NK-92 (cell line): Measurements from ENCODE around the gene PROSER2.
"Not testable (repeated sequence)": the region's sequence is repeated elsewhere in the genome, so short reads cannot be mapped to it uniquely, and the experiment has no call there.

Experiments used
- DNase-seq: peaks from one replicate; lab custom pipeline; 2025; ENCODE audit not compliant: unreplicated experiment; lab: John Stamatoyannopoulos, UW

PROSER2 gene

DNA sequence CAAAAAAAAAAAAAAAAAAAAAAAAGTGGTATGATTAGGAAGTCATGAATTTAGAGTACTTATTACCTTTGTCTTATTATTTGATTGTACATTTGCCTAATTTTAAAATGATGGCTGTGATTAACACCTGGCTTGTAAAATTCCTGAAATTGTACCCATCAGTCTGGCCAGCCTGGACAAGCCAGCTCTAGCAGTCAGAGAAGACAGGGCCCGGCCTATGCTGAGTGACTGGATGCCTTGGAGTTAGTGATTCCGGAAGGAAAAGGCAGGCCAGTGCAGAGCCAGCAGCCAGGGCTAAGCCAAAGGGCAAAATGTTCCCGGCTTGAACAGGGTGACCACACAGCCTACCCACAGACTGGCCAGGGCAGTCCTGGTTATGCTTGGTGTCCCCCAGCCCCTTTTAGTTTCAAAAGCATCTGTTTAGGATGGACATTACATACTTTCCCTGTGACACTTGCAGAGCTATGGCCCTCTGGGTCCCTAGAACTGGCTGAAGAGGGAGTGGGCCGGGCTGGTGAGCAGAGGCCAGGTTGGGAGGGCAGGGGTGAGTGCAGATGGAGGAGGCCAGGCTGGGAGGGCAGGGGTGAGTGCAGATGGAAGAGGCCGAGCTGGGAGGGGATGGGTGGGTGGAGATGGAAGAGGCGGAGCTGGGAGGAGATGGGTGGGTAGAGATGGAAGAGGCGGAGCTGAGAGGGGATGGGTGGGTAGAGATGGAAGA is 61.7 kb downstream of the PROSER2 start:
- DNase-seq, result no peak

DNA sequence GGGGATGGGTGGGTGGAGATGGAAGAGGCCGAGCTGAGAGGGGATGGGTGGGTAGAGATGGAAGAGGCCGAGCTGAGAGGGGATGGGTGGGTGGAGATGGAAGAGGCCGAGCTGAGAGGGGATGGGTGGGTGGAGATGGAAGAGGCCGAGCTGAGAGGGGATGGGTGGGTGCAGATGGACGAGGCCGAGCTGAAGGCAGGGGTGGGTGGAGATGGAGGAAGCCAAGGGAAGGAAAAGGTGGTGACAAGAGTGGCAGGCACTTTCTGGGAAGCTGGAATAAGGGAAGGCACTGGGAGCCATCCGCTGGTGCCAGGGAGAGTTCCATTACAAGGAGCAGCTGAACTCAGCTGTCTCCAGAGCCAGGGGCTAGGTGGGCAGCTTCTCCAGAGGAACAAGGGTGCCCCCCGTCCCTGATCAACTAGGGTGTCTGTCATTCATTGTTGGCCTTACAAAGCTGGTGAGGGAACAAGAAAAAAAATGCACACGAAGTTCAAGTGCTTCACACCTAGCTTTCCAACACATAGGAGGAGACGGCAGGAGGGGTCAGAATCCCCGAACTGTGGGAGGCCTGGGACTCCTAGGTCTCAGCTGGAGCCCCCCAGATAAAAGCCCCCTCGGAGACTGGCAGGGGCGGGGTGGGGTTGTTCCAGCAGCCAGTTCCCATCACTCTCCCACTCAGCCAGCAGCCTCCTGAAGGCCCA is 62.4 kb downstream of the PROSER2 start:
- DNase-seq, result no peak

DNA sequence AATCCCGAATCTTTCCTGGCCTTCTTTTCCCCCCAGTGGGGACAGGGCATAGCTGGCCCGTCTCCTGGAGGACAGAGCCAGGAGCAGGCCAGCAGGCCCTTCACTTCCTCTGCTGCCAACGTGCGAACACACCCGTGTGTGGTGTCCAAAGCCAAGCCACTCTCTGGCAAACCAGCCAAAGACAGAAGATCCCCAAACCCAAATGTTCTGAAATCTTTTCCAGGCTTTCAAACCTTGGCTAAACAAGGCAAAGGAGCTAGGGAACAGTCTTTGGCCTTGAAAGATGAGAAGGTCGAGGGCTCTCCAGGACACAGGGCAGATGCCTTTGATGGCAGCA is 63.0 kb downstream of the PROSER2 start:
- no peak for DNase-seq

DNA sequence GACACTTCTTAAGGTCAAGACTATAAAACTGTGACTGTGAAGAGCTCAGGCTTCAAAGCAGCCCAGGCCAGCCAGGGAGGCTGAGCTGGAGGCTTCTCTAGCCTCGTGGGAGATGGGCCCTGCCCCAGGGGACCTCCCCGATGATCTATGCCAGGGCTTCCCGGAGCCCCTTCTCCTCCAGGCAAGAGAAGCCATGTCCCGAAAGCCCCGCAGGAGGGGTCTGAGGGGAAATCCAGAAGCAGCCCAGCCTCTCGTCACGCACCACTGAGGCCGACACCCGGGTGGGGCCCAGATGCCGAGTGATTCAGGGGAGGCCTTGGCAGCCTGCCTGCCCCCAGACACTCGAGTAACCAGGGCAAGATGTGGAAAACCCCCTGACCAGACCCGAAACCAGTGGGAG is 63.7 kb downstream of the PROSER2 start:
- DNase-seq, result no peak

DNA sequence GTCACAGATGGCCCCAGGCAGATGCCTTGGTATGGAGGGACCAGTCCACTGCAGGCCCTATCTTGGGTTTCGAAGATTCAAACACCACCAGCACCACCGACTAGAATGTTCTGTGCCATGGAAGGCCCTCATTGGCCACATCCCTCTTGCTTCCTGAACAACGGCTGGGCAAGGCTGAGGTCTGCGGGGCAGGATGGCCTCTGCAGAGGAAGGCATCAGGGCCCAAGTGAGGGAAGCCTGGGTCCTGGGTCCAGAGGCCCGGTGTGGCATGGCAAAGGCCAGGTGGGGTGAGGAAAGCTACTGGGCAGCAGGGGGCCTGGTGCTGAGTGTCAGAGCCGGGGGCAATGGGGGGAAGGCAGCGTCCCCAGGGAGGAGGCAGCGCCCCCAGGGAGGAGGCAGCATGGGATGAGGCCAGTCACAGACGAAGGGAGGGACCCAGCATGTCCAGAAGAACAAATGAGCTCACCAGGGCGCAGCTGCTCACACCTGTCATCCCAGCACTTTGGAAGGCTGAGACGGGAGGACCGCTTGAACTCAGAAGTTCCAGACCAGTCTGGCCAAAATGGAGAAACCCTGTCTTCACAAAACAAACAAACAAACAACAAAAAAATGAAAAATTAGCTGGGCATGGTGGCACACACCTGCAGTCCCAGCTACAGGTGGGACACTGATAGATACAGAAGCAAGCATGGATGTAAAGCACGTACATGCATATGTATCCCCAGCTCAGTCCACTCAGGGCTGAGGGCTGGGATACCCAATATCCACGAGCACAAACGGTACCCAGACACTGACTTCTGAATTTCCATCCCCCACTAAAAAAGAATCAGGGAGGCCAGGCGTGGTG is 64.4 kb downstream of the PROSER2 start:
- DNase-seq, result no peak

DNA sequence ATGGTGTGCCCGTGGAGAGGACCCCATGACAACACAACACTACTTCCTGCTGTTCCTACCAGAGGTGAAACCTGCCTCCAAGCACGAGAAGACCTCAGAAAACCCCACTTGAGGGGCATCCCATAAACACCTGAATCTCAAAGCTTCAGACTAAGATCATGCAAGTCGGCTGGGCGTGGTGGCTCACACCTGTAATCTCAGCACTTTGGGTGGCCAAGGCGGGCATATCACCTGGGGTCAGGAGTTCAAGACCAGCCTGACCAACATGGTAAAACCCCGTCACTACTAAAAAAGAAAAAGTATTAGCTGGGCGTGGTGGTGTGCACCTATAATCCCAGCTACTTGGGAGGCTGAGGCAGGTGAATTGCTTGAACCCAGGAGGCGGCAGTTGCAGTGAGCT is 66.1 kb downstream of the PROSER2 start:
- DNase-seq, result not testable (repeated sequence)

DNA sequence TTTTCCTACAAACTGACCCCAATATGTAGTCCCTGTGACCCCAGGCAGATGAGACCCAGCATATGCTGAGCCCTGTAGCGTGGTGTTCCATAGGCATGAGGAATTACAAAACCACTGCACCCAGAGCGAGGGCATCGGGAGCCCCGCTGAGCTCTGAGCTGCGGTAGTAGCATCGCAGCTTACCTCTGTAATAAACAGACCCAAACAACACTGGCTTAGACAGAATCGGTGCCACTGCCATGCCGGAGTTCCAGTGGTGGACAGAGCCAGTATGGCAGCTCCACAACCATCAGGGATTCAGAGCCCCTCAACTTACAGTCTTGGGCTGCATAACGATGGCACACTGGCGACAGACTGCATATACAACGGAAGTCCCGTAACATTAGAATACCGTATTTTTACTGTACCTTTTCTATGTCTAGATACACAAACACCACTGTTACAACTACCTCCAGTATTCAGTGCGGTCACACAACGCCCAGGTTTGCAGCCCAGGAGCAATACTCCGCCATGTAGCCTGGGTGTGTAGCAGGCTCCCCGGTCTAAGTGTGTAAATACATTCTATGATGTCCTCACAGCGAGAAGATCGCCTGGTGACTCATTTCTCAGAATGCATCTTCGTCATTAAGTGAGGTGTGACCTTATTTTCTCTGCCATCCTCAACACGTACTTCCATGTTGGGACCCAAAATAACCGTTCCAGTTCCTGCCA is 68.8 kb downstream of the PROSER2 start:
- no peak for DNase-seq

DNA sequence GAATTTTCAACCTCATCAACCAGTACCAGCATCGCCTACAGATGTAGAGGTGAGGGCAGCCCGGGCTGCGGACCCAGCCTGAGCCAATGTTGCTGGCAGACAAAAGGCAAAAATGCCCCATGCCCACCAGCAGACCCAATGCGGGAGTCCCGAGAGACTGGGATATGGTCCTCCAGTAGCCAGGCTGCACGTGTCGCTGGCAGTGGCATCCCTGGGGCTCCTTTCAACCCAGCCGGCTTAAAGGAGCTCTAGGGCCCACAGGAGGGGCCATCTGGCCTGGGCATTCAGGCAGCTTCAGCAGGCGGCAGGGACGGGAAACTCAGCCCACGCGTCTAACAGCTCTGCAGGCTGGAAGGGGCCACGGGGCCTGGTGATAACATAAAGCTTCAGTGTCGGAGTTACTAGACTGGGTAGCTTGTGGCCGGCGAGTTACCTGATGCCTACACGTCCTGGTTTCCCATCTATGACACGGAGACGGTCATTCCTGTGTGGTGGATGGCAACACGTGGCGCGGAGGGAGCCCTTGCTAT is 70.7 kb downstream of the PROSER2 start:
- DNase-seq, result no peak

DNA sequence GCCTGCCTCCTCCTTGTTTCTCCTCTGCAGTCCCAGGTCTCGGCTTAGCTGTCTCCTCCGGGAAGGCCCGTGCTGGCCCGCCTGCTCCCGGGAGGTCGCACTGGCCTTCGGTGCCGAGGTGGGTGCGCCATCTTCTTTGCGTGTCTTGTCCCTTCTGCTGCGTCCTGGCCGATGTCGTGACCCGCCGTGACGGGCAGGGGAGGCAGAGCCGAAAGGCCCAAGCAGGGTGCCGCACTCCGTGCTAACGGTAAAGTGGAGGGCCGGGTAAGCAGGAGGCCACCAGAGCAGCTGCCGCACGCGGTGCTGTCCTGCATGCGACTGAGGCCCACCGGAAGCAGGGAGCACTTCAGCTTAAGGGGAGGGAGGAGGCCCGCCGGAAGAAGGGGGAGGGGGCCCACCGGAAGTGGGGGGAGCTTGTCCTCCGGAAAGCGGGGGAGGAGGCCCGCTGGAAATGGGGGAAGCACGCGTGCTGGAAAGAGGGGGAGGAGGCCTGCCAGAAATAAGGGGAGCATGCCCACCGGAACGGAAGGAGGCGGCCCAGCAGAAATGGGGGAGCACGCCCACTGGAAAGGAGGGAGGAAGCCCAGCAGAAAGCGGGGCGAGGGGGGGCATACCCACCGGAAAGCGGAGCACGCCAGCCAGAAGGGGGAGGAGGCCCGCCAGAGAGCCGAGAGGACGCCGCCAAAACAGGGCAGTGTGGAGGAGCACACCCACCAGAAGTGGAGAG is 71.4 kb downstream of the PROSER2 start:
- no peak for DNase-seq

DNA sequence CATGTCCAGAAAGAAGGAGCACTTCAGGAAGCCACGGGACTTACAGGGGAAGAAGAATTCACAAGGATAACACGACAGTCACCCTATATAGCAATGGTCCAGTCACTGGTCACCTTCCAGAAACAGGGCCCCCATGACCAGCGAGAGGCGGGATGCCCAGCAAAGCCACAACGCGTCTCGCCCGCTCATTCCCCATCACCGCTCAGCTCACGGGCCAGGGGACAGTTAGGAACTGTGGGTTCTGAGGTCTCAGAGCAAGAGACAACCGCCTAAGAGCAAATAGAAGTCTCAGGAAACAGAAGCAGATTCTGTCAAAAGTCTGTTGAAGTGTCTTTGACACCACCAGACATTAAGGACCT is 71.9 kb downstream of the PROSER2 start:
- no peak for DNase-seq

DNA sequence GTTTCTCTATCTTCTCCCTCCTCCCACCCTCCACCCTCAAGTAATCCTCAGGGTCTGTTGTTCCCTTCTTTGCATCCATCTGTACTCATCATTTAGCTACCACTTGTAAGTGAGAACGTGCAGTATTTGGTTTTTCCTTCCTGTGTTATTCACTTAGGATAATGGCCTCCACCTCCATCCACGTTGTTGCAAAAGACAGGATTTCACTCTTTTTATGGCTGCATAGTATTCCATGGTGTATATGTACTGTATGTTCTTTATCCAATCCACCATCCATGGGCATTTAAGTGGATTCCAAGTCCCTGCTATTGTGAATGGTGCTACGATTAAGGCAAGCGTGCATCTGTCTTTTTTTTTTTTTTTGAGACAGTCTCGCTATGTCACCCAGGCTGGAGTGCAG is 72.4 kb downstream of the PROSER2 start:
- no peak for DNase-seq

DNA sequence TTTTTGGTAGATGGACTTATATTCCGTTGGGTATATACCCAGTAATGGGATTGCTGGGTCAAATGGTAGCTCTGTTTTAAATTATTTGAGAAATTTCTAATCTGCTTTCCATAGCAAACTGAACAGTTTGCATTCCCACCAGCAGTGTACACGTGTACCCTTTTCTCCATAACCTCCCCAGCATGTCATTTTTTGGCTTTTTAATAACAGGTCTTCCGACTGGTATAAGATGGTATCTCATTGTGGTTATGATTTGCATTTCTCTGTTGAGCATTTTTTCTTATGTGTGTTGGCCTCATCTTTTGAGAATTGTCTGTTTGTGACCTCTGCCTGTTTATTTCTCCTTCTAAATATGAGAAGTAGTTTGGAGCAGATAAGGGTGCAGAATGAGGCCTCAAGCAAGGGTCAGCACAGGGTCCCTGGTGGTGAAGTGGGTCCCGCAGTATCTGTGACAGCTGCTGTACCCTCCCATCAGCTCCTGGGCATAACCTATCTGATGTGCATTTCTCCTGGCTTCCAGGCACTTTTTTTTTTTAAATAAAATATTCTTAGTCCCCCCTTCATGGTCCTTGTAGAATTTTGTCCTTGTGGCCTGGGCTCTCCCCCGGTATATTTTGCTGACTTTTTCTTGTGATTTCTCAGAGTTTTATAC is 73.5 kb downstream of the PROSER2 start:
- DNase-seq, result no peak

DNA sequence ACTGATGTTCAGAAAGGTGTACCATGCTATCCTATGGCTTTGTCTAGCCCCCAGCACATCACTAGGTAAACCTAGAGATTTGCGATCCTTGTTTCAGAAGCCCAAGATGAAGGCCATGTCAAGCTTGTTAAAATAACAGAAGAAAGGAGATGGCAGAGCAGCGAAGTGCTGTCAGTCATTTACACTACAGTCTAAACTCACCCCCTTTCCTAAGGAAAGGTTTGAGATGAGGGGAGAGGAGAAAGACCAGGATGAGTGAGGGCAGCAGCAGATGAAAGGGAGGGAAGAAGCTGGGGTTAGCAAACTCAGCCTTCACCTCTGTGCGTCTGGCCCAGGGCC is 74.8 kb downstream of the PROSER2 start:
- no peak for DNase-seq

DNA sequence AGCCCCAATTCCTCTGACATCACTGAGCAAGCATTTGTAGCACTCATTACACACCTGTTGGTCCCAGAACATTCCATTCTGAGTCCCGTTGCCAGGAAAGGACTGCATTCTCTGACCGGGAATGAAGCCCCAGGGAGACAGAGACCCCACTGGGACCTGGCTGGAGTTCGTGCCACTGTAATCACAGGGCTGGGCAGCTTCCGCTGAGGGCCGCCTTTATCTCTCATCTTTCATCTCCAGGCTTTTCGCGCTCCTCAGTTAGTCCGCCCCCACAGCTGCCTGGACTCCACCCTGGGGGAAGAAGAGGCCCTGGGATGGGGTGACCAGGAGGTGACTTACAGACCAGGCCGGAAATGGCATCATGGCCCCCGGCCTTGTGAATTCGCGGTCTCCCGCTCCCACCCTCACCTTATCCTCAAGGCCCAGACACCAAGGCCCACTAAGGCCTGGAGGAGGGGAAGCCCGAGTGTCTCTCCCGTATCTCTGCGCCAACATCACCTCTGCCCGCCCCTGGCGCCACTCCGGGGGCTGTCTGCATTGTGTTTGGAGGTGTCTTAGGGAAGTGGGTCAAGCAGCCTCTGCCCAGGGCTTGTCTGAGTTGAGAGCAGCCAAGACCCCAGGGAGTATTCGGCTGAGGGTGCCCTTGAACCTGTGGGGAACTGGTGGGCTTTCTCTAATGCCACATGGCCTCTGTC is 75.4 kb downstream of the PROSER2 start:
- no peak for DNase-seq

DNA sequence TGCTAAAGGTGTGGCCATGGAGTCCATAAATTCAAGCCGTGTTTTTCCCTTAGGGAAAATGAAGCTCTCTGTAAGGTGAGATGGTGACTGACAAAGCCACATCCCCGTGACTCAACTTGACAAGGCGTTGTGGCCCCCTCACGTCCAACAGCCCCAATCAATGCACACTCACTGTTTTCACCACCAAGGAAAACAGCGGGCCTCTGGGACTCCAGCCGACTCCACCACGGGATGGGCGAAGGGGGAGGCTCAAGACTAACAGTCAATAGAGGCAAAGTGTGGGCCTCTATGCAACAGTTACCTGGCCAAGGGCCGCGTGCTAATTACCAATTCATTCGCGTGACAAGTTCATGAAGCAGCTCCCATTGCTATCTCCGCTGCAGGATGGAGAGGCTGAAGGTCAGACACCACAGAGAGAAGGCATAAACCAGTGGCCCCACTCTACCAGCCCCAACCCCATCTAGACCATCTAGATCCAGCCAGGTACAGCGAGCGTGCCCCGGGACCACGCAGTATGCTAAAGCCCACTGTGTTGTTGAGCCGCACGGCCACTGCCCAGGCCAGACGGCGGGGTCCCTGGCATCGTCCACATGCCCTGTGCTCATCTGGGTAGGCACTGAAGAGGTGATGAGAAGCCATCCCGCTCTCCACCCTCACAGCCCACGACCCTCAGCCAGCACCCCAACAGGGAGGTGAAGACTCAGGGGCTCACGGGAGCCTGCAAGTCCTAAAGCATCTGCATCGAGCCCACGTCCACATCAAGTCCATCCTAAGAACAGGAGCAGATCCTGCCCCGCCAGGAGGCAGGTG is 76.1 kb downstream of the PROSER2 start:
- DNase-seq, result no peak

DNA sequence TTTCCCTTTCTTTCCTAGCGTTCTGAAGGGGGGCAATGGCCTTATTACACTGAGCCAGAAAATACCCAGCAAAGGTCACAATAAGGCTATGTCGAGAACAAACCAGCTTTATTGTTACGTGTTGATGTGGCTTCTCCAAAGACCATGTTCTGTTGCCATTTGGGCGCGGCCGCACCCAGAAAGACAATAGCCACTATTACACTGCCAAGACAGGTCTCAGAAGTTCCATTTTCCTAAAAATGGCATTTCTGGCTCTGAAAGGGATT is 77.8 kb downstream of the PROSER2 start:
- DNase-seq, result no peak

DNA sequence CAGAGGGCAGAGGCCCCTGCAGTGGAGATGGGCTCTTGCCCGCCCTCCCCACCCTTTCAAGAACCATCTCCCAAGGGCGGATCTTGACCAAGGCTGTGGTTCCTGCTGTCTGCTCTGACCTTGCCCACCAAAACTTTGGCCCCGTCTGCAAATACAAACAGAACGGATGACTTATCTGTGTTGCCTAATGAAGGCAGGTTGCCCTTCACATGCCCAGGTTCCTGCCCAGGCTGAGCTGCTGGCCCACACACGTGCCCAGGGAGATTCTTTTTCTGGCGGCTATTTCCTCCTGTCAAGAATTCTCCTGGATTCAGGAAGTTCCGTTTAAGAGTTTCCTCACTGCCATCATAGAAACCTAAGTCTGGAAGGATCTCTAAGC is 78.3 kb downstream of the PROSER2 start:
- no peak for DNase-seq

DNA sequence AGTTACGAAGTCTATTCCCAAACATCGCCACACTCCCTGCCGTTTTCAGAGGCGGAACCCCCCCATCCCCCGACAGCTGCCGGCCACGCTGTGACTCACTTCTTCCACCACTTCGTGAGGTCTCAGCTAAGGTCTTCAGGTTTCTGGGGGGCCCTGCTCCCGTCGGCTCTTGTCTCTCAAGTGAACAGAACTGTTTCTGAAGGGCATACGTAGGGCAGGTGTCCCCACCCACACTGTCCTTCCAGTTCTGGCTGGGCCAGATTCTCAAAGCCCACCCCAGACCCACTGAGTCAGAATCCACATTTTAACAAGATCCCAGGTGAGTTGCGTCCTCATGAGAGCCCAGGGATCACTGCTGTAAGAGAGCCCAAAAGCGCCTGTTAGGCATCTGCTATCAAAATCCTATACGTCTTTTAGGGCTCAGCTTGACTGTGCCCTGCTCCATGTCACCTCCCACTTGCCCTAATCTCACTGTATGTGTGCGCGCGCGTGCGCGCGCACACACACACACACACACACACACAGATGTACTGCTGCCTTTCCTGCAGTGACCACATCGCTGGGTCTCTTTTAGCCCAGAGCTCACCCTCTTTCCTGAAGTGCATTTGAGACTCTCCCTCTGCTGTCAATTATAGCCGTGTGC is 78.8 kb downstream of the PROSER2 start:
- DNase-seq, result no peak

DNA sequence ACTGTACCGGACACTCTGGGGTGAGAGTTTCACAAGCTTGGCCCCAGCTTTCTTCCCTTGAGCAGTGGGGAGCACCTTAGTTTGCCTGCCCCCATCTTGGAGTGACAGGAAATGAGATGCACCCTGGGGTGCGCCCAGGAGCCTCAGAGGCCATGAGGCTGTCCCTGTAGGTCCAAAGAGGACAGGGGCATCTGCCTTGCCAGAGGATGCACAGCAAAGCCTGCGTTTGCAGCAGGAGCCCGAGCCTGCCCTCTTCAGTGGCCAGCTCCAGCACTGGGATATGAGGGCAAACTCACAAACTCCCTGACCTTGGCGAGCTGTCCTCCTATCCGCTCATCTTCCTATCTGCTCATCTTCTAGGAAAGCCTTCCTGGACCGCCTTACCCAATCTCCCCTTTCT is 79.5 kb downstream of the PROSER2 start:
- no peak for DNase-seq
